HEK293 (cell line): ENCODE measurements around the gene GAREM1.

Experiments used
- CTCF ChIA-PET: fragments of 350-600 bp; formaldehyde crosslinking; extraction: SDS; loops from one replicate; lab custom pipeline; 2021; ENCODE audit warnings: antibody characterized with exemption; lab: Yijun Ruan, JAX
- POLR2A ChIA-PET: fragments of 300-600 bp; formaldehyde crosslinking; extraction: SDS; loops from one replicate; lab custom pipeline; 2020; ENCODE audit warnings: antibody characterized with exemption, inconsistent platforms; lab: Yijun Ruan, JAX
- H3K27ac ChIP-seq: fragments of 200-500 bp; sonication (Bioruptor generic); 2 replicates; pipeline ENCODE4 v1.5.1; 2014; ENCODE audit warnings: low read depth, low read length, control low read depth, inconsistent platforms; ENCODE audit errors: extremely low read depth
- H3K36me3 ChIP-seq, 2 experiments: fragments of 200-500 bp in 1 of 2; sonication (Bioruptor generic) in 1 of 2; 1 replicate in 1 of 2; 2 replicates in 1 of 2; pipeline ENCODE4 v1.5.1; 2014 to 2017; ENCODE audit warnings: inconsistent platforms in 2 of 2, low read length in 2 of 2; ENCODE audit not compliant: control insufficient read depth in 2 of 2, insufficient read depth in 1 of 2
- H3K4me1 ChIP-seq: fragments of 200-500 bp; sonication (Bioruptor generic); 2 replicates; pipeline ENCODE4 v1.5.1; 2014; ENCODE audit warnings: mild to moderate bottlenecking, low read length, inconsistent platforms; ENCODE audit not compliant: control insufficient read depth, insufficient read depth
- H3K4me3 ChIP-seq: 2 replicates; pipeline ENCODE4 v1.5.1; 2011; ENCODE audit warnings: low read depth, mild to moderate bottlenecking, control low read depth, low read length, moderate library complexity
- H3K9me3 ChIP-seq: fragments of 200-500 bp; sonication (Bioruptor generic); 2 replicates; pipeline ENCODE4 v1.5.1; 2014; ENCODE audit warnings: low read depth, low read length, inconsistent platforms; ENCODE audit not compliant: control insufficient read depth, insufficient read depth
- EGR2 ChIP-seq: fragments of 450-650 bp; formaldehyde crosslinking; IDR thresholded peaks from 2 replicates; pipeline ENCODE4 v1.5.1; 2016; ENCODE audit warnings: low read depth, missing biosample characterization, missing genetic modification characterization
- GLIS2 ChIP-seq: fragments of 450-650 bp; formaldehyde crosslinking; IDR thresholded peaks from 2 replicates; pipeline ENCODE4 v1.5.1; 2016; ENCODE audit warnings: missing biosample characterization, missing genetic modification characterization
- HOXC10 ChIP-seq: sonication (generic); formaldehyde crosslinking; IDR thresholded peaks from 2 replicates; pipeline ENCODE4 v1.8.1; 2023; ENCODE audit warnings: mild to moderate bottlenecking, missing genetic modification reagents
- KLF1 ChIP-seq: fragments of 450-650 bp; formaldehyde crosslinking; IDR thresholded peaks from 2 replicates; pipeline ENCODE4 v1.5.1; 2016; ENCODE audit warnings: missing biosample characterization, missing genetic modification characterization
- KLF9 ChIP-seq: fragments of 450-650 bp; formaldehyde crosslinking; IDR thresholded peaks from 2 replicates; pipeline ENCODE4 v1.5.1; 2016; ENCODE audit warnings: missing biosample characterization, missing genetic modification characterization, low read depth
- MZF1 ChIP-seq: fragments of 450-650 bp; formaldehyde crosslinking; IDR thresholded peaks from 2 replicates; pipeline ENCODE4 v1.5.1; 2017; ENCODE audit warnings: missing biosample characterization, missing genetic modification characterization, borderline replicate concordance
- RBAK ChIP-seq: fragments of 450-650 bp; formaldehyde crosslinking; IDR thresholded peaks from 2 replicates; pipeline ENCODE4 v1.5.1; 2016; ENCODE audit warnings: missing biosample characterization, missing genetic modification characterization
- SP2 ChIP-seq: fragments of 450-650 bp; formaldehyde crosslinking; IDR thresholded peaks from 2 replicates; pipeline ENCODE4 v1.5.1; 2016; ENCODE audit warnings: missing biosample characterization, missing genetic modification characterization
- ZBTB1 ChIP-seq: fragments of 450-650 bp; formaldehyde crosslinking; IDR thresholded peaks from 2 replicates; pipeline ENCODE4 v1.5.1; 2016; ENCODE audit warnings: missing biosample characterization, missing genetic modification characterization
- ZBTB44 ChIP-seq: fragments of 450-650 bp; IDR thresholded peaks from 2 replicates; pipeline ENCODE4 v1.5.1; 2018; ENCODE audit warnings: missing biosample characterization, mild to moderate bottlenecking, missing genetic modification characterization
- ZBTB48 ChIP-seq: fragments of 450-650 bp; formaldehyde crosslinking; IDR thresholded peaks from 2 replicates; pipeline ENCODE4 v1.5.1; 2016; ENCODE audit warnings: missing biosample characterization, missing genetic modification characterization
- ZBTB8A ChIP-seq: fragments of 450-650 bp; formaldehyde crosslinking; IDR thresholded peaks from 2 replicates; pipeline ENCODE4 v1.5.1; 2016; ENCODE audit warnings: missing biosample characterization, missing genetic modification characterization
- ZNF274 ChIP-seq, 2 experiments: fragments of 200-500 bp in 1 of 2; fragments of 450-650 bp in 1 of 2; sonication (Bioruptor generic) in 1 of 2; formaldehyde crosslinking in 1 of 2; IDR thresholded peaks; 2 replicates each; pipeline versions ENCODE4 v1.5.1 to v1.6.1; 2014 to 2016; ENCODE audit warnings: borderline replicate concordance in 1 of 2, inconsistent platforms in 1 of 2, low read length in 1 of 2, missing biosample characterization in 1 of 2, missing genetic modification characterization in 1 of 2
- ZNF394 ChIP-seq: fragments of 450-650 bp; formaldehyde crosslinking; IDR thresholded peaks from 2 replicates; pipeline ENCODE4 v1.5.1; 2016; ENCODE audit warnings: missing biosample characterization, missing genetic modification characterization, mild to moderate bottlenecking, moderate library complexity, borderline replicate concordance
- ZNF473 ChIP-seq: fragments of 450-650 bp; formaldehyde crosslinking; IDR thresholded peaks from 2 replicates; pipeline ENCODE4 v1.5.1; 2017; ENCODE audit warnings: missing biosample characterization, missing genetic modification characterization
- ZNF501 ChIP-seq: fragments of 450-650 bp; formaldehyde crosslinking; IDR thresholded peaks from 2 replicates; pipeline ENCODE4 v1.5.1; 2016; ENCODE audit warnings: missing biosample characterization, missing genetic modification characterization
- ZNF600 ChIP-seq: fragments of 450-650 bp; formaldehyde crosslinking; IDR thresholded peaks from 2 replicates; pipeline ENCODE4 v1.5.1; 2016; ENCODE audit warnings: missing biosample characterization, missing genetic modification characterization
- ZNF623 ChIP-seq: fragments of 450-650 bp; formaldehyde crosslinking; IDR thresholded peaks from 2 replicates; pipeline ENCODE4 v1.5.1; 2016; ENCODE audit warnings: missing biosample characterization, missing genetic modification characterization
- ZNF660 ChIP-seq: fragments of 450-650 bp; IDR thresholded peaks from 2 replicates; pipeline ENCODE4 v1.5.1; 2018; ENCODE audit warnings: missing biosample characterization, mild to moderate bottlenecking, missing genetic modification characterization
- ZNF776 ChIP-seq: fragments of 450-650 bp; formaldehyde crosslinking; IDR thresholded peaks from 2 replicates; pipeline ENCODE4 v1.5.0; 2017; ENCODE audit warnings: missing biosample characterization, missing genetic modification characterization, borderline replicate concordance
- ZNF777 ChIP-seq: fragments of 450-650 bp; formaldehyde crosslinking; IDR thresholded peaks from 2 replicates; pipeline ENCODE4 v1.5.1; 2017; ENCODE audit warnings: missing biosample characterization, missing genetic modification characterization, borderline replicate concordance
- ZNF792 ChIP-seq: fragments of 450-650 bp; formaldehyde crosslinking; IDR thresholded peaks from 2 replicates; pipeline ENCODE4 v1.5.1; 2016; ENCODE audit warnings: missing biosample characterization, missing genetic modification characterization
- ZSCAN30 ChIP-seq: fragments of 450-650 bp; IDR thresholded peaks from 2 replicates; pipeline ENCODE4 v1.5.1; 2018; ENCODE audit warnings: missing biosample characterization, mild to moderate bottlenecking, missing genetic modification characterization, moderate library complexity
- TF ChIP-seq, protein P1 (sequence below): fragments of 450-650 bp; formaldehyde crosslinking; IDR thresholded peaks from 2 replicates; pipeline ENCODE4 v1.5.1; 2017; ENCODE audit warnings: missing biosample characterization, missing genetic modification characterization
- TF ChIP-seq, protein P2 (sequence below): fragments of 450-650 bp; formaldehyde crosslinking; IDR thresholded peaks from 2 replicates; pipeline ENCODE4 v1.5.1; 2016; ENCODE audit warnings: missing biosample characterization, missing genetic modification characterization
- TF ChIP-seq, protein P3 (sequence below): fragments of 450-650 bp; formaldehyde crosslinking; IDR thresholded peaks from 2 replicates; pipeline ENCODE4 v1.5.1; 2016; ENCODE audit warnings: missing biosample characterization, missing genetic modification characterization
- TF ChIP-seq, protein P4 (sequence below): fragments of 450-650 bp; formaldehyde crosslinking; IDR thresholded peaks from 2 replicates; pipeline ENCODE4 v1.5.1; 2017; ENCODE audit warnings: missing biosample characterization, missing genetic modification characterization

Gene GAREM1

DNA sequence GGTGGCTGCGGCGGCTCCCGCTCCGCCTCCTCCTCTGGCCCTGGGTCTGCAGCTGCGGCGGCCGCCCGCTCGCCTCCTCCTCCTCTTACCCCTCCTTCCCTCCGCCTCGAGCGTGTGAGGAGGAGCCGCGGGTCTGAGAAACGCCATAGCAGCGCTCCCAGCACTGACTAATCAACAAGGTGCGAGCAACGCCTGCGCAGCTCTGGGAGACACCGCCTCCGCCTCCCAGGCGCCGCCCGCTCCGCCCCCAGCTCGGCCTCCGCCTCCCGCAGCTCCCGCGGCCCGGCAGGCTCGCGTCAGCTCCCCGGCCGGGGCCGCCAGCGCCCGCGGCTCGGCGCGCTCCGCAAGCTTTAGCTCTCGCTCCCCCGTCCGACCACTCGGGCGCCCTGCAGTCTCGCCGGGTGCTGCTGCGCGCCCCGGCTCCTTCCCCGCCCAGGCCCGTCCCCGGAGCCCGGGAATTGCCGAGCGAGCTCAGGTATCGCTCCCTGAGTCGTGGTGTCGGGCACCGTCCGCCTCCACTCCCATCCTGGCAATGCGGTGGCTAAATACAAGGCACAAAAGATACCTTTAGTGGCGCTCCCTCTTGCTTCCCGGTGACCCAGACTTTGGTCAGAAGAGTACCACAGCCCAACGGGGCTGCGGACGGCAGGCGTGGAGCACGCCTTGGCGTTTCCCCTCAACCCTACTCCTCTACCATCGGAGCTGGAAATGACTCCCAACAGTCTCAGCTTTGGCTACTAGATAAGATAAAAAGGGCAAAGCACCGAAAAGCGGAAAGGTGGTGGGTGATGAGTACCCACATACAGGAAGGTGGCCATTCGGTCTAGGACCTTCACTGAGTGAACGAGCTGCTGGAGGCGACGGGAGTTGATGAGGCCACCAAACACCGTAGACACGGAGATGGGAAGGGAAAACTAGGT, at the start of gene GAREM1:
Gene GAREM1, minus strand, starts transcription at position 169 of the 920 bp plus-strand sequence. CDS start 454 bp downstream, outside the sequence.
- Histone ChIP-seq H3K4me3 (peak within 1 kb of the TSS; percentile 83), H3K4me1 (peaks cover 3% of the 10 kb centered on the region; the same call in 1 of the 2 replicates), H3K9me3 (no peaks in the 10 kb centered on the region), H3K36me3 (no peaks in the 10 kb centered on the region), H3K27ac (peak within 1 kb of the TSS; percentile 70; the same call in 1 of the 2 replicates)
- ChIA-PET CTCF (interaction anchor here (0.6 to 6.0 kb wide), 52 partner anchors 9 to 813 kb away, joined by 3 to 62 read pairs (median 4); no protein-coding TSS in a partner anchor), POLR2A (interaction anchor here (0.5 to 2.7 kb wide), 24 partner anchors 11 to 313 kb away, joined by 3 to 16 read pairs (median 4); no protein-coding TSS in a partner anchor)
- TF ChIP-seq ZNF600 (0 out of 2 replicates have a peak, but pooled peaks have one; percentile 7), SP2 (tag by site-specific recombination) (peak; percentile 71), GLIS2 (tag by site-specific recombination) (peak; percentile 60), ZNF394 (peak; percentile 30; the same call in 1 of the 2 replicates), ZNF623 (tag by site-specific recombination) (no peak), ZNF274 (IDR thresholded peaks at IDR 0.05; ENCODE audit: low read length) (no peak), ZNF274 (tag by site-specific recombination; IDR thresholded peaks at IDR 0.05; ENCODE audit: borderline replicate concordance) (no peak), ZBTB44 (tag by site-specific recombination) (no peak), ZNF776 (no peak), ZSCAN30 (tag by site-specific recombination) (peak; percentile 60), RBAK (no peak), ZBTB48 (tag by site-specific recombination) (0 out of 2 replicates have a peak, but pooled peaks have one; percentile 14), ZNF501 (peak; percentile 82), ZNF777 (tag by site-specific recombination) (peak; percentile 64; the same call in 1 of the 2 replicates), MZF1 (tag by site-specific recombination) (no peak), KLF9 (peak; percentile 45; the same call in 1 of the 2 replicates), ZNF660 (tag by site-specific recombination) (peak; percentile 53; the same call in 1 of the 2 replicates), EGR2 (tag by site-specific recombination) (peak; percentile 79), ZBTB1 (tag by site-specific recombination) (no peak), HOXC10 (no peak), ZNF792 (tag by site-specific recombination) (no peak), ZNF473 (tag by site-specific recombination) (no peak), KLF1 (tag by site-specific recombination) (no peak), ZBTB8A (tag by site-specific recombination) (peak; percentile 71)
- TF ChIP-seq, protein P1, sequence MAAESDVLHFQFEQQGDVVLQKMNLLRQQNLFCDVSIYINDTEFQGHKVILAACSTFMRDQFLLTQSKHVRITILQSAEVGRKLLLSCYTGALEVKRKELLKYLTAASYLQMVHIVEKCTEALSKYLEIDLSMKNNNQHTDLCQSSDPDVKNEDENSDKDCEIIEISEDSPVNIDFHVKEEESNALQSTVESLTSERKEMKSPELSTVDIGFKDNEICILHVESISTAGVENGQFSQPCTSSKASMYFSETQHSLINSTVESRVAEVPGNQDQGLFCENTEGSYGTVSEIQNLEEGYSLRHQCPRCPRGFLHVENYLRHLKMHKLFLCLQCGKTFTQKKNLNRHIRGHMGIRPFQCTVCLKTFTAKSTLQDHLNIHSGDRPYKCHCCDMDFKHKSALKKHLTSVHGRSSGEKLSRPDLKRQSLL (tag by site-specific recombination) = 0 out of 2 replicates have a peak, but pooled peaks have one; percentile 5
- TF ChIP-seq, protein P2, sequence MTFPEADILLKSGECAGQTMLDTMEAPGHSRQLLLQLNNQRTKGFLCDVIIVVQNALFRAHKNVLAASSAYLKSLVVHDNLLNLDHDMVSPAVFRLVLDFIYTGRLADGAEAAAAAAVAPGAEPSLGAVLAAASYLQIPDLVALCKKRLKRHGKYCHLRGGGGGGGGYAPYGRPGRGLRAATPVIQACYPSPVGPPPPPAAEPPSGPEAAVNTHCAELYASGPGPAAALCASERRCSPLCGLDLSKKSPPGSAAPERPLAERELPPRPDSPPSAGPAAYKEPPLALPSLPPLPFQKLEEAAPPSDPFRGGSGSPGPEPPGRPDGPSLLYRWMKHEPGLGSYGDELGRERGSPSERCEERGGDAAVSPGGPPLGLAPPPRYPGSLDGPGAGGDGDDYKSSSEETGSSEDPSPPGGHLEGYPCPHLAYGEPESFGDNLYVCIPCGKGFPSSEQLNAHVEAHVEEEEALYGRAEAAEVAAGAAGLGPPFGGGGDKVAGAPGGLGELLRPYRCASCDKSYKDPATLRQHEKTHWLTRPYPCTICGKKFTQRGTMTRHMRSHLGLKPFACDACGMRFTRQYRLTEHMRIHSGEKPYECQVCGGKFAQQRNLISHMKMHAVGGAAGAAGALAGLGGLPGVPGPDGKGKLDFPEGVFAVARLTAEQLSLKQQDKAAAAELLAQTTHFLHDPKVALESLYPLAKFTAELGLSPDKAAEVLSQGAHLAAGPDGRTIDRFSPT (tag by site-specific recombination) = no peak
- TF ChIP-seq, protein P3, sequence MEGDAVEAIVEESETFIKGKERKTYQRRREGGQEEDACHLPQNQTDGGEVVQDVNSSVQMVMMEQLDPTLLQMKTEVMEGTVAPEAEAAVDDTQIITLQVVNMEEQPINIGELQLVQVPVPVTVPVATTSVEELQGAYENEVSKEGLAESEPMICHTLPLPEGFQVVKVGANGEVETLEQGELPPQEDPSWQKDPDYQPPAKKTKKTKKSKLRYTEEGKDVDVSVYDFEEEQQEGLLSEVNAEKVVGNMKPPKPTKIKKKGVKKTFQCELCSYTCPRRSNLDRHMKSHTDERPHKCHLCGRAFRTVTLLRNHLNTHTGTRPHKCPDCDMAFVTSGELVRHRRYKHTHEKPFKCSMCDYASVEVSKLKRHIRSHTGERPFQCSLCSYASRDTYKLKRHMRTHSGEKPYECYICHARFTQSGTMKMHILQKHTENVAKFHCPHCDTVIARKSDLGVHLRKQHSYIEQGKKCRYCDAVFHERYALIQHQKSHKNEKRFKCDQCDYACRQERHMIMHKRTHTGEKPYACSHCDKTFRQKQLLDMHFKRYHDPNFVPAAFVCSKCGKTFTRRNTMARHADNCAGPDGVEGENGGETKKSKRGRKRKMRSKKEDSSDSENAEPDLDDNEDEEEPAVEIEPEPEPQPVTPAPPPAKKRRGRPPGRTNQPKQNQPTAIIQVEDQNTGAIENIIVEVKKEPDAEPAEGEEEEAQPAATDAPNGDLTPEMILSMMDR (tag by site-specific recombination) = peak; percentile 35; the same call in 1 of the 2 replicates
- TF ChIP-seq, protein P4, sequence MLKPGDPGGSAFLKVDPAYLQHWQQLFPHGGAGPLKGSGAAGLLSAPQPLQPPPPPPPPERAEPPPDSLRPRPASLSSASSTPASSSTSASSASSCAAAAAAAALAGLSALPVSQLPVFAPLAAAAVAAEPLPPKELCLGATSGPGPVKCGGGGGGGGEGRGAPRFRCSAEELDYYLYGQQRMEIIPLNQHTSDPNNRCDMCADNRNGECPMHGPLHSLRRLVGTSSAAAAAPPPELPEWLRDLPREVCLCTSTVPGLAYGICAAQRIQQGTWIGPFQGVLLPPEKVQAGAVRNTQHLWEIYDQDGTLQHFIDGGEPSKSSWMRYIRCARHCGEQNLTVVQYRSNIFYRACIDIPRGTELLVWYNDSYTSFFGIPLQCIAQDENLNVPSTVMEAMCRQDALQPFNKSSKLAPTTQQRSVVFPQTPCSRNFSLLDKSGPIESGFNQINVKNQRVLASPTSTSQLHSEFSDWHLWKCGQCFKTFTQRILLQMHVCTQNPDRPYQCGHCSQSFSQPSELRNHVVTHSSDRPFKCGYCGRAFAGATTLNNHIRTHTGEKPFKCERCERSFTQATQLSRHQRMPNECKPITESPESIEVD (tag by site-specific recombination) = no peak
